GM21447 (cell line): Measurements from ENCODE around the gene ZC3H11A.

Source experiments
- ATAC-seq: cut with Tn5 transposase; IDR thresholded peaks from one replicate; pipeline ENCODE4 v1.9.1; 2021; ENCODE audit not compliant: unreplicated experiment

ZC3H11A gene

DNA sequence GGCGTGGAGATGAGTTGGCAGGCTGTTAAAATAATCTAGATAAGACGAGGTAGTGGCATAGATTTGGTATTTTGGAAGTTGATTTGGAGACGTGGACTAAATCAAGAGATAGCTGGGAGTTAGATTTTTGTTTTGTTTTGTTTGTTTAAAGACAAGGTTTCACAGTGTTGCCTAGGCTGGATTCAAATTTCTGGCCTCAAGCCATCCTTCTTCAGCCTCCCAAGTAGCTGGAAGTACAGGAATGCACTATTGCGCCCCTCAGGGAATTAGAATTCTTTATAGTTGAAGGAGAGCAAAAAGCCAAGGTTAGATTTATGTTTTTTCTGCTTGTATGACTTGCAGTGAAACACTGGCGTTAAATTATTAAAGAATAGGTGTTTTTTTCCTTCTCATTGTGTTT lies 43.7 kb downstream of the ZC3H11A start:
- ATAC-seq: no peak

DNA sequence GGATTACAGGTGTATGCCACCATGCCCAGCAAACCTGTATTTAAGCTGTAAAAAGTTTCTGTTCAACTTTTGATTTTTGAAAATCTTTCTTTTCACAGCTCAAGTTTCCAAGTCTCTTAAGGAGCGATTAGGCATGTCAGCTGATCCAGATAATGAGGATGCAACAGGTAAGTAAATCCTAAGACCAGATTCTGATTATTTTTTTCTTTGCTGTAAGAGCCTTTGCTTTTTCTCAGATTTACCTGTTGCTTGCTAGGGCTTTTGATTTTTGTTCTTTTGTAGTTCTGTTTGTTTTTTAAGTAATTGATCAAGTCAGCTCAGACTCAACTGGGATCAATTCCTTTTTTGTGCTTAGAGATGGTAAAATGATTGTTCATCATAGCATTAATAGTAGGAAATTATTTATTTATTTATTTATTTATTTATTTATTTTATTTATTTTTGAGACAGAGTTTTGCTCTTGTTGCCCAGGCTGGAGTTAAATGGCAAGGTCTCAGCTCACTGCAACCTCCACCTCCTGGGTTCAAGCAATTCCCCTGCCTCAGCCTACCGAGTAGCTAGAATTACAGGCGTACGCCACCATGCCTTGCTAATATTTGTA lies 44.9 kb downstream of the ZC3H11A start:
- ATAC-seq: no peak

DNA sequence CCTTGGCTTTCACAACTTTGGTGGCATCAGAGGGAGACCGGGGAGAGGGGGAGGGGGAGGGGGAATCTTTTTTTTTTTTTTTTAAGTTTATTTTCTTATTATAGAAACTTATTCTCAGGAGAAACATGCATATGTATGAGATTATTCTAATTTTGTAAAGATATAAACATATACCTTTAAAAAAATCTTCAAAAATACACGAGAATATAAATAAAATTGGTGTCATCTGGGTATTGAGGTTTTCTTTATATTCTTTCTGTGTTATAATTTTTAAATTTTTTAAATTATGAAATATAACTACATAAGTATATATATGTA lies 47.1 kb downstream of the ZC3H11A start:
- ATAC-seq: no peak

DNA sequence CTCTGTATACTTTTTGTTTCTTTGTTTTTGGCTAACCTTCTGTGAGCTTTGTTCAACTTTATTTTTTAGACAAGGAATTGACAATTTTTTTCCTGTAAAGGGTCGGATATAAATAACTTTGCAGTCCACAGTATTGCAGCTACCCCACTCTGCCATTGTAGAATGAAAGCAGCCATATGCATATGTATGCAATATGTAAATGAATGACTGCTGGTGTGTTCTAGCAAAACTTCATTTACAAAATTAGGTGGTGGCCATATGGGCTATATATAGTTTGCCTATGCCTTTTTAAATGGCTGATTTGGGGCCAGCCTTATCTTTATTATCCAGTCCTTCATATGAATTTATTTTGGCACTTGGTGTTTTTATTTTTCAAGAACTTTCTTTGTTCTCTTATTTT lies 48.0 kb downstream of the ZC3H11A start:
- no peak for ATAC-seq
